Measurements from ENCODE around the gene TMEM150A. TPM values are rescaled to one million over a fixed set of nuclear protein-coding genes. Genes with fewer than 3 reads are reported as not detected.

The TMEM150A gene
- total and polyA plus RNA-seq, 2 of the 4 experiments (the other 2 are of a cell fraction) = 4.8 to 16.3 TPM

- no peaks in the 10 kb centered on the region for H4K20me1 ChIP-seq (ENCODE audit: insufficient read depth, low read length)
- peaks cover 36% of the 10 kb centered on the region for H3K4me1 ChIP-seq (ENCODE audit: control insufficient read depth, insufficient read depth, low read length)
- peaks cover 16% of the 10 kb centered on the region for H3K9me1 ChIP-seq (ENCODE audit: insufficient read depth, low read length)
- no peak overlapping the region for H3K4me2 ChIP-seq (ENCODE audit: low read depth, low read length)
- intact Hi-C loops (cut with micrococcal nuclease) (no loop called here), in situ Hi-C loops (cut with MboI; ENCODE audit: low sequenced_read_pairs) (no loop called here), dilution Hi-C loops (cut with HindIII; ENCODE audit: low sequenced_read_pairs, unreplicated experiment) (no loop called here)
- H2BK15ac ChIP-seq (ENCODE audit: low read depth, low read length) = no peak overlapping the region
- no peaks in the 10 kb centered on the region for H3K36me3 ChIP-seq (ENCODE audit: control insufficient read depth, insufficient read depth, low read length)
- no peak overlapping the region for H3K14ac ChIP-seq (replicated peaks; ENCODE audit: low read depth, low read length)
- H4K91ac ChIP-seq (ENCODE audit: insufficient read depth, low read depth, low read length) = no peak overlapping the region; the same call in 1 of the 2 replicates
- no peak for DNase-seq
- H2AFZ ChIP-seq (replicated peaks; ENCODE audit: low read length, poor library complexity) = no peak overlapping the region
- H4K5ac ChIP-seq (ENCODE audit: low read depth, low read length) = no peak overlapping the region
- no peaks in the 10 kb centered on the region for H3K9me3 ChIP-seq (ENCODE audit: control insufficient read depth, insufficient read depth, low read length)
- no peak overlapping the region for H2BK5ac ChIP-seq (ENCODE audit: low read depth, low read length, poor library complexity, severe bottlenecking)
- H3K4ac ChIP-seq (ENCODE audit: low read depth, low read length) = no peak overlapping the region; the same call in 1 of the 2 replicates
- no peak overlapping the region for H3K27ac ChIP-seq (ENCODE audit: insufficient read depth, low read length)
- no peak overlapping the region for H3K9ac ChIP-seq (ENCODE audit: low read depth, low read length)
- H2BK120ac ChIP-seq (ENCODE audit: low read depth, low read length) = no peak overlapping the region
- TF ChIP-seq RFX5 (IDR thresholded peaks at IDR 0.05; ENCODE audit: low read depth, low read length) (no peak), CHD1 (IDR thresholded peaks at IDR 0.05; ENCODE audit: low read depth, low read length) (no peak), CTCF (conservative IDR thresholded peaks at IDR 0.05; ENCODE audit: low read depth, low read length) (no peak), SMC3 (IDR thresholded peaks at IDR 0.05; ENCODE audit: low read depth, low read length) (no peak), CEBPB (IDR thresholded peaks at IDR 0.05; ENCODE audit: low read depth, low read length) (no peak), ELK1 (IDR thresholded peaks at IDR 0.05; ENCODE audit: borderline replicate concordance, low read depth, low read length) (no peak), MAFK (IDR thresholded peaks at IDR 0.05; ENCODE audit: low read depth, low read length) (no peak), BHLHE40 (IDR thresholded peaks at IDR 0.05; ENCODE audit: low read depth, low read length) (no peak), POLR2A (IDR thresholded peaks at IDR 0.05; ENCODE audit: low read depth, low read length) (no peak)
- TF ChIP-seq, protein P1, sequence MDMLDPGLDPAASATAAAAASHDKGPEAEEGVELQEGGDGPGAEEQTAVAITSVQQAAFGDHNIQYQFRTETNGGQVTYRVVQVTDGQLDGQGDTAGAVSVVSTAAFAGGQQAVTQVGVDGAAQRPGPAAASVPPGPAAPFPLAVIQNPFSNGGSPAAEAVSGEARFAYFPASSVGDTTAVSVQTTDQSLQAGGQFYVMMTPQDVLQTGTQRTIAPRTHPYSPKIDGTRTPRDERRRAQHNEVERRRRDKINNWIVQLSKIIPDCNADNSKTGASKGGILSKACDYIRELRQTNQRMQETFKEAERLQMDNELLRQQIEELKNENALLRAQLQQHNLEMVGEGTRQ (IDR thresholded peaks at IDR 0.05; ENCODE audit: low read depth, low read length) = no peak
- H3K27me3 ChIP-seq (ENCODE audit: control insufficient read depth, insufficient read depth, low read length) = no peaks in the 10 kb centered on the region
- BruUV-seq (replicated peaks) = no TSS peak
- no peak overlapping the region for H4K8ac ChIP-seq (ENCODE audit: low read depth in 2 of 2, low read length in 2 of 2)
- no peak overlapping the region for H3K56ac ChIP-seq (ENCODE audit: extremely low read depth, insufficient read depth, low read length)
- peaks cover 0 to 24% of the 10 kb centered on the region in 2 experiments; a peak in 2 of 4 replicates for H3K79me1 ChIP-seq (ENCODE audit: low read depth in 1 of 2, low read length in 2 of 2)
- POLR2A ChIA-PET (ENCODE audit: unreplicated experiment) = no interaction called here
- WGBS, 2 experiments (ENCODE audit: extremely low coverage in 2 of 2, insufficient read length in 1 of 2) = no CpG with 5 or more reads among the region's 1 CpG
- ATAC-seq (ENCODE audit: low read depth) = no peak
- no peak overlapping the region for H3K23ac ChIP-seq (ENCODE audit: low read depth, low read length)
- no peak overlapping the region for H2AK9ac ChIP-seq (replicated peaks; ENCODE audit: low read depth, low read length, poor library complexity)
- no peak overlapping the region for H3K18ac ChIP-seq (ENCODE audit: low read depth, low read length)
- no peak overlapping the region for H3K4me3 ChIP-seq (ENCODE audit: insufficient read depth, low read depth, low read length)
- CTCF ChIA-PET = no interaction called here
- no peak overlapping the region for H2AK5ac ChIP-seq (ENCODE audit: low read depth, low read length)
- no peak overlapping the region for H2BK20ac ChIP-seq (ENCODE audit: low read depth, low read length)
Observed at GRCh38 chr2:85582492-85582891, 20.0 kb downstream of the TMEM150A start.

Measured in IMR-90 (cell line).